GM18951 (cell line): ENCODE data around the gene ARHGEF11.

Source experiments
- POLR2A ChIP-seq: IDR thresholded peaks from 4 replicates; pipeline ENCODE4 v1.6.1; 2011; ENCODE audit warnings: mild to moderate bottlenecking; ENCODE audit not compliant: insufficient read length, insufficient read depth; ENCODE audit errors: extremely low read depth
- in situ Hi-C: fragments of 300-500 bp; cut with MboI; formaldehyde crosslinking; loops from one replicate; pipeline ENCODE4 v1.12.0; 2022; ENCODE audit warnings: low sequenced_read_pairs, mixed read lengths, inconsistent platforms; ENCODE audit not compliant: unreplicated experiment

The ARHGEF11 gene

GRCh38 chr1:156887317-156887716 lies 158.2 kb downstream of the ARHGEF11 start:
- TF ChIP-seq POLR2A: no peak
- in situ Hi-C loops: no loop called here

GRCh38 chr1:156886583-156887281 lies 158.8 kb downstream of the ARHGEF11 start:
- TF ChIP-seq POLR2A: no peak
- in situ Hi-C loops: no loop called here

GRCh38 chr1:156885880-156886355 lies 159.6 kb downstream of the ARHGEF11 start:
- in situ Hi-C loops: no loop called here
- TF ChIP-seq POLR2A: no peak

GRCh38 chr1:156885314-156885713 lies 160.2 kb downstream of the ARHGEF11 start:
- in situ Hi-C loops: no loop called here
- no peak for TF ChIP-seq POLR2A
